ENCODE results near the gene ADAM23.

DNA sequence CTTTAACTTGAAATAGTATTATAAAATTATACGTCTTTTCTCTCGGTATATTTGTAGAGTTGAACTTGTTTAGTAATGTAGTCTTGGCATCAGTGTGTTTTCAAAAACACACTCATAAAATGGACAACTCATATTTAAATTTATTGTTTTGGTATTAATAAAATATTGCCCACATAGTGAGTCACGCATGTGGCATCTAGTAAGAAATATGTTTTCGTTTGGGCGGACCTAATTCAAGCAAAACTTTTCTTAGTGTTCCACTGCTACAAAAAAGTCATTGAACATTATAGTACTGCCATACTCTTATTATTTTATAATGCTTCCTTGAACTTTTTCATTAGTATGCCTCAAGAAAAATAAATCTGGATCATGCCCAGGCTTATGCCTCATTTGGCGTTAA is 167.9 kb downstream of the ADAM23 start:
- TF ChIP-seq POLR2A (IDR thresholded peaks at IDR 0.05): no peak
- TF ChIP-seq, protein P1, sequence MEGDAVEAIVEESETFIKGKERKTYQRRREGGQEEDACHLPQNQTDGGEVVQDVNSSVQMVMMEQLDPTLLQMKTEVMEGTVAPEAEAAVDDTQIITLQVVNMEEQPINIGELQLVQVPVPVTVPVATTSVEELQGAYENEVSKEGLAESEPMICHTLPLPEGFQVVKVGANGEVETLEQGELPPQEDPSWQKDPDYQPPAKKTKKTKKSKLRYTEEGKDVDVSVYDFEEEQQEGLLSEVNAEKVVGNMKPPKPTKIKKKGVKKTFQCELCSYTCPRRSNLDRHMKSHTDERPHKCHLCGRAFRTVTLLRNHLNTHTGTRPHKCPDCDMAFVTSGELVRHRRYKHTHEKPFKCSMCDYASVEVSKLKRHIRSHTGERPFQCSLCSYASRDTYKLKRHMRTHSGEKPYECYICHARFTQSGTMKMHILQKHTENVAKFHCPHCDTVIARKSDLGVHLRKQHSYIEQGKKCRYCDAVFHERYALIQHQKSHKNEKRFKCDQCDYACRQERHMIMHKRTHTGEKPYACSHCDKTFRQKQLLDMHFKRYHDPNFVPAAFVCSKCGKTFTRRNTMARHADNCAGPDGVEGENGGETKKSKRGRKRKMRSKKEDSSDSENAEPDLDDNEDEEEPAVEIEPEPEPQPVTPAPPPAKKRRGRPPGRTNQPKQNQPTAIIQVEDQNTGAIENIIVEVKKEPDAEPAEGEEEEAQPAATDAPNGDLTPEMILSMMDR (IDR thresholded peaks at IDR 0.05): no peak

Data from body of pancreas (tissue), 4 donors.